CD4-positive, alpha-beta T cell (primary cell): ENCODE results near the gene CD247. TPM values are rescaled to one million over a fixed set of nuclear protein-coding genes. Genes with fewer than 3 reads are reported as not detected.

Experiments
- ATAC-seq: fragments of 200-7000 bp; cut with Tn5 transposase; one replicate; pipeline ENCODE4 v1.10.0; 2022; ENCODE audit warnings: mild to moderate bottlenecking; ENCODE audit not compliant: poor library complexity
- CTCF ChIA-PET: fragments of 350-600 bp; sonication (Branson Sonifier 250); formaldehyde crosslinking; loops from one replicate; lab custom pipeline; 2021; ENCODE audit warnings: antibody characterized with exemption, inconsistent platforms; lab: Charles Lee
- POLR2A ChIA-PET: fragments of 350-600 bp; sonication (Branson Sonifier 250); formaldehyde crosslinking; loops from one replicate; lab custom pipeline; 2021; ENCODE audit warnings: antibody characterized with exemption, inconsistent platforms; lab: Charles Lee
- DNase-seq, 14 experiments: peaks; one replicate each; pipeline ENCODE4 v3.0.0-alpha.2; 2013 to 2020; ENCODE audit warnings: mixed read lengths in 2 of 14
- H3K27ac ChIP-seq, 2 donors: one replicate each; pipeline versions ENCODE4 v1.5.1 to v1.7.0; 2013; ENCODE audit warnings: low read length in 2 of 2, low read depth in 1 of 2, mild to moderate bottlenecking in 1 of 2
- H3K27me3 ChIP-seq, 2 experiments: 1 replicate in 1 of 2; 2 replicates in 1 of 2; pipeline versions ENCODE4 v1.6.1 to v1.7.0; 2013; ENCODE audit warnings: low read length in 2 of 2, control low read depth in 1 of 2, mild to moderate bottlenecking in 1 of 2, moderate library complexity in 1 of 2; ENCODE audit not compliant: insufficient read depth in 2 of 2, control insufficient read depth in 1 of 2
- H3K36me3 ChIP-seq: one replicate; pipeline ENCODE4 v1.6.1; 2013; ENCODE audit warnings: low read length, control low read depth; ENCODE audit not compliant: insufficient read depth
- H3K4me1 ChIP-seq: one replicate; pipeline ENCODE4 v1.6.1; 2013; ENCODE audit warnings: low read length, control low read depth; ENCODE audit not compliant: insufficient read depth
- H3K4me3 ChIP-seq: one replicate; pipeline ENCODE4 v1.5.1; 2013; ENCODE audit warnings: mild to moderate bottlenecking, low read length, moderate library complexity
- H3K9me3 ChIP-seq, 2 experiments: 1 replicate in 1 of 2; 2 replicates in 1 of 2; pipeline versions ENCODE4 v1.6.1 to v1.7.0; 2013; ENCODE audit warnings: low read length in 2 of 2, mild to moderate bottlenecking in 2 of 2, control low read depth in 1 of 2, moderate library complexity in 1 of 2; ENCODE audit not compliant: control insufficient read depth in 1 of 2, insufficient read depth in 1 of 2
- H3K27ac Mint-ChIP-seq: one replicate; pipeline ENCODE4 v1.8.0; 2020; ENCODE audit warnings: mixed read lengths
- H3K27me3 Mint-ChIP-seq: one replicate; pipeline ENCODE4 v1.8.0; 2021; ENCODE audit warnings: mixed read lengths
- H3K36me3 Mint-ChIP-seq: one replicate; pipeline ENCODE4 v1.8.0; 2021; ENCODE audit warnings: low read depth, mixed read lengths
- H3K4me1 Mint-ChIP-seq: one replicate; pipeline ENCODE4 v1.8.0; 2021; ENCODE audit warnings: low read depth, mixed read lengths
- H3K4me3 Mint-ChIP-seq: one replicate; pipeline ENCODE4 v1.8.0; 2020; ENCODE audit warnings: mild to moderate bottlenecking, mixed read lengths
- H3K9me3 Mint-ChIP-seq: one replicate; pipeline ENCODE4 v1.8.0; 2020; ENCODE audit warnings: mixed read lengths
- intact Hi-C, 2 experiments: fragments of 100-400 bp; cut with DNase I in 1 of 2; cut with micrococcal nuclease in 1 of 2; formaldehyde crosslinking; loops; one replicate each; pipeline versions ENCODE4 v1.15.1 to v1.9.0; 2023 to 2025; cut with DNase I, micrococcal nuclease
- total RNA-seq, 174 experiments: library from RNA in 2 of 174; stranded (reverse) in 2 of 174; gene quantifications; one replicate each; pipeline ENCODE4 v1.2.3 and lab custom pipeline; 2021 to 2026
- TF ChIP-seq, protein P1 (sequence below): fragments of 200-600 bp; IDR thresholded peaks from one replicate; pipeline ENCODE4 v1.8.0; 2022; ENCODE audit warnings: antibody characterized with exemption, mild to moderate bottlenecking

CD247 gene
- total RNA-seq, 2 experiments from 2014 or later = 355 to 378 TPM

DNA sequence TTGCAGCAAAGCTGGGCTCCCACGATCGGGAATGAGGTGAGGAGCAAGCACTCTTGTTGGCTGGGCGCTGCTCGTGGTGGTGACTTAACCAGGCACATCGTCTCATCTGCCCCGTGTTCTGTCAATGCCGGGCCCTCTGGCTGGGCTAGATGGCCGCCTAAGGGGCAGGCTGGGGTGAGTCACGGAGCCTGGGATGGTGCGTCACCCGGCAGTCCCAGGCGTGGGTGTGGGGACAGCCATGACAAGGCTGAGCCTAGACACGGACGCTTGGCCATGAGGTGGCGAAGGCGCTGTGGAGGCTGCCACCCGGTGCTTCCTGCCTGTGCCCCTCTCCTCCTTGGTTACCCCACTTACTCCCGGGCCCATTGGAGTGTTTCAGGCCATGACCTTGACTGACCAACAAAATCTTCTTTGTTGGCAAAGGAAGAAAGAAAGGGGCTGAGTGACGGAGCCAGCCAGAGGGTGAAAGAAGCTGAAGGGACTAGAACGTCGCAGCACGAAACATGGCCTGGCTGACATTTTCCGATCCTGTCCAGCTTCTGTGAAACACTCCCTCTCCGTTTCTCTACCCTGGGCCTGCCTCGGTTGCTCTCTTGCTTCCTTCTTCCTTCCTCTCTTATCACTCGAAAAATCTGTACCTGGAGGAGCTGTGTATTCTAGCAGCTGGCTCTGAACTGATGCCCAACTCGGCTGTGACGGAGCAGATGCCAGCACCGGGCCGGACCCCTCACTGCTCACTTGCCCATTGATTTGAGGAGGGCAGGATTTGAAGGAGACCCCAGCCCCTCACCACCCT lies 596 bp downstream of the CD247 start:
- Mint-ChIP-seq H3K4me1 (peaks cover 69% of the 10 kb centered on the region), H3K36me3 (peaks cover 58% of the 10 kb centered on the region), H3K27me3 (no peaks in the 10 kb centered on the region), H3K9me3 (no peaks in the 10 kb centered on the region), H3K27ac (peak overlapping the region; percentile 100), H3K4me3 (peak overlapping the region; percentile 99)
- ChIA-PET CTCF (interaction anchor here (1.0 to 5.3 kb wide), 18 partner anchors 9 to 297 kb away, joined by 3 to 32 read pairs (median 5); partner anchors contain the start of genes CREG1 and POU2F1), POLR2A (interaction anchor here (0.6 to 8.0 kb wide), 33 partner anchors 8 to 642 kb away, joined by 3 to 203 read pairs (median 7); partner anchors contain the start of genes CREG1, DCAF6, GPA33 and POU2F1)
- Histone ChIP-seq H3K27ac (peak overlapping the region; percentile 91 to 96), H3K36me3 (peaks cover 18% of the 10 kb centered on the region), H3K27me3 (no peaks in the 10 kb centered on the region), H3K4me3 (peak overlapping the region; percentile 89), H3K4me1 (peaks cover 31% of the 10 kb centered on the region), H3K9me3 (no peaks in the 10 kb centered on the region)
- ATAC-seq (peak; percentile 71), DNase-seq (peak; percentile 70 to 93 (median 83))
- TF ChIP-seq, protein P1, sequence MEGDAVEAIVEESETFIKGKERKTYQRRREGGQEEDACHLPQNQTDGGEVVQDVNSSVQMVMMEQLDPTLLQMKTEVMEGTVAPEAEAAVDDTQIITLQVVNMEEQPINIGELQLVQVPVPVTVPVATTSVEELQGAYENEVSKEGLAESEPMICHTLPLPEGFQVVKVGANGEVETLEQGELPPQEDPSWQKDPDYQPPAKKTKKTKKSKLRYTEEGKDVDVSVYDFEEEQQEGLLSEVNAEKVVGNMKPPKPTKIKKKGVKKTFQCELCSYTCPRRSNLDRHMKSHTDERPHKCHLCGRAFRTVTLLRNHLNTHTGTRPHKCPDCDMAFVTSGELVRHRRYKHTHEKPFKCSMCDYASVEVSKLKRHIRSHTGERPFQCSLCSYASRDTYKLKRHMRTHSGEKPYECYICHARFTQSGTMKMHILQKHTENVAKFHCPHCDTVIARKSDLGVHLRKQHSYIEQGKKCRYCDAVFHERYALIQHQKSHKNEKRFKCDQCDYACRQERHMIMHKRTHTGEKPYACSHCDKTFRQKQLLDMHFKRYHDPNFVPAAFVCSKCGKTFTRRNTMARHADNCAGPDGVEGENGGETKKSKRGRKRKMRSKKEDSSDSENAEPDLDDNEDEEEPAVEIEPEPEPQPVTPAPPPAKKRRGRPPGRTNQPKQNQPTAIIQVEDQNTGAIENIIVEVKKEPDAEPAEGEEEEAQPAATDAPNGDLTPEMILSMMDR = no peak
- intact Hi-C loops = loop anchor here (1.0 to 5.0 kb wide), 4 partner anchors 25 to 71 kb away; no protein-coding TSS in a partner anchor

- H3K27me3 ChIP-seq = no peaks in the 10 kb centered on the region
- intact Hi-C loops = loop anchor here (2.0 to 5.0 kb wide), 3 partner anchors 34 to 70 kb away; no protein-coding TSS in a partner anchor
- CTCF ChIA-PET = interaction anchor here (0.7 to 5.3 kb wide), 12 partner anchors 12 to 249 kb away, joined by 3 to 32 read pairs (median 4); no protein-coding TSS in a partner anchor
- H3K4me1 Mint-ChIP-seq = peaks cover 80% of the 10 kb centered on the region
- no peaks in the 10 kb centered on the region for H3K9me3 ChIP-seq
- no peaks in the 10 kb centered on the region for H3K27me3 Mint-ChIP-seq
- peak overlapping the region; percentile 99 for H3K4me3 Mint-ChIP-seq
- peaks cover 27% of the 10 kb centered on the region for H3K36me3 ChIP-seq
- ATAC-seq (peak; percentile 13), DNase-seq (peak in 9 of 14 experiments; percentile 44 to 79 (median 58))
- peak overlapping the region; percentile 91 to 96 for H3K27ac ChIP-seq
- peak overlapping the region; percentile 100 for H3K27ac Mint-ChIP-seq
- TF ChIP-seq, protein P1 = peak; percentile 40
- H3K9me3 Mint-ChIP-seq = no peaks in the 10 kb centered on the region
- peak overlapping the region; percentile 89 for H3K4me3 ChIP-seq
- H3K36me3 Mint-ChIP-seq = peaks cover 69% of the 10 kb centered on the region
- H3K4me1 ChIP-seq = peaks cover 40% of the 10 kb centered on the region
- POLR2A ChIA-PET = interaction anchor here (0.7 to 8.0 kb wide), 25 partner anchors 10 to 296 kb away, joined by 3 to 203 read pairs (median 8); partner anchors contain the start of genes CREG1 and POU2F1
Observed at GRCh38 chr1:167516404-167517388, 1.6 kb downstream of the CD247 start.
